Ovary (tissue), 9 donors: ENCODE data around the gene UNC5CL. TPM values are rescaled to one million over a fixed set of nuclear protein-coding genes. Genes with fewer than 3 reads are reported as not detected.

ENCODE experiments used
- DNase-seq, 5 donors: peaks; one replicate each; pipeline ENCODE4 v3.0.0-alpha.2; 2019 to 2020
- H3K27ac ChIP-seq, 2 donors: fragments of 200-600 bp; one replicate each; pipeline versions ENCODE4 v1.5.1 to v1.8.0; 2019 to 2022
- H3K27me3 ChIP-seq: fragments of 200-600 bp; one replicate; pipeline ENCODE4 v1.8.0; 2022
- H3K36me3 ChIP-seq: fragments of 200-600 bp; sonication (generic); one replicate; pipeline ENCODE4 v1.5.1; 2019
- H3K4me1 ChIP-seq: one replicate; pipeline ENCODE4 v1.8.1; 2013; ENCODE audit warnings: mild to moderate bottlenecking, moderate library complexity; ENCODE audit not compliant: insufficient read depth
- H3K4me3 ChIP-seq: fragments of 200-600 bp; sonication (generic); one replicate; pipeline ENCODE4 v1.5.1; 2017
- H3K9me3 ChIP-seq, 2 donors: fragments of 200-600 bp in 1 of 2; sonication (generic) in 1 of 2; one replicate each; pipeline versions ENCODE4 v1.5.1 to v1.8.1; 2013 to 2019; ENCODE audit warnings: mild to moderate bottlenecking in 1 of 2, moderate library complexity in 1 of 2
- EP300 ChIP-seq: sonication (generic); formaldehyde crosslinking; IDR thresholded peaks from one replicate; pipeline ENCODE4 v1.6.1; 2017; ENCODE audit warnings: antibody characterized with exemption
- POLR2A ChIP-seq: fragments of 450-650 bp; IDR thresholded peaks from one replicate; pipeline ENCODE4 v1.6.1; 2017; ENCODE audit warnings: antibody characterized with exemption, mild to moderate bottlenecking, moderate library complexity
- WGBS, 3 donors: extraction: QIAGEN DNeasy Blood & Tissue Kit in 1 of 3; methylation state at CpG; one replicate each; pipeline versions ENCODE4 v1.1.5 to v1.1.7; 2013 to 2017; 5-methylcytosine and 5-hydroxymethylcytosine counted together
- intact Hi-C, 4 donors: fragments of 100-400 bp; cut with DNase I; formaldehyde crosslinking; loops; one replicate each; pipeline versions ENCODE4 v1.11.0 to v1.15.1; 2022 to 2023
- polyA plus RNA-seq, 2 donors: library from polyadenylated mRNA; stranded (reverse); fragments of 200-250 nt in 1 of 2; fragments of 350-450 nt in 1 of 2; fragmentation: Illumina TruSeq in 1 of 2; extraction: RNeasy Lipid Tissue Mini Kit (QIAGEN cat#74804) in 1 of 2; gene quantifications; one replicate each; pipeline ENCODE4 v1.2.3, GENCODE V29; 2013 to 2014
- total RNA-seq, 7 donors: library from RNA; depleted of rRNA in 2 of 7; stranded (reverse); fragments of >200 nt in 2 of 7; fragmentation: NEBNext Ultra II Directional in 3 of 7; extraction: Animal tissue kit (Norgen Biotek cat#: 25700) in 3 of 7; gene quantifications; one replicate each; pipeline versions ENCODE4 v1.1.0 to v1.2.4, GENCODE V29; 2016 to 2023
- TF ChIP-seq, protein P1 (sequence below), 3 donors: fragments of 450-650 bp in 2 of 3; fragments of 200-600 bp in 1 of 3; IDR thresholded peaks; one replicate each; pipeline versions ENCODE4 v1.5.1 to v1.8.0; 2016 to 2022; ENCODE audit warnings: antibody characterized with exemption in 3 of 3, mild to moderate bottlenecking in 1 of 3
- donor health status: DM: no; HTN: no; CAD: no; lungs with moderate emphysema.
- donor health status: DM: no; HTN: no; CAD: no.
- donor health status: Bipolar disorder and iron deficiency.
- donor health status: DM: yes; HTN: yes; CAD: no.
- donor health status: DM: no; HTN: no; CAD: no.
- donor health status: DM: yes; HTN: yes; CAD: no.

Gene UNC5CL
- total and polyA plus RNA-seq, 9 donors: 0.60 to 2.1 (median 0.86) TPM

- Histone ChIP-seq H3K4me3 (no peak overlapping the region), H3K27ac (no peak overlapping the region), H3K4me1 (no peaks in the 10 kb centered on the region), H3K36me3 (no peaks in the 10 kb centered on the region), H3K9me3 (no peaks in the 10 kb centered on the region), H3K27me3 (no peaks in the 10 kb centered on the region)
- intact Hi-C loops: loop anchor here in 1 of 4 donors (10.0 kb wide), 1 partner anchor 703 kb away; no protein-coding TSS in a partner anchor
- TF ChIP-seq EP300 (no peak), POLR2A (no peak)
- TF ChIP-seq, protein P1, sequence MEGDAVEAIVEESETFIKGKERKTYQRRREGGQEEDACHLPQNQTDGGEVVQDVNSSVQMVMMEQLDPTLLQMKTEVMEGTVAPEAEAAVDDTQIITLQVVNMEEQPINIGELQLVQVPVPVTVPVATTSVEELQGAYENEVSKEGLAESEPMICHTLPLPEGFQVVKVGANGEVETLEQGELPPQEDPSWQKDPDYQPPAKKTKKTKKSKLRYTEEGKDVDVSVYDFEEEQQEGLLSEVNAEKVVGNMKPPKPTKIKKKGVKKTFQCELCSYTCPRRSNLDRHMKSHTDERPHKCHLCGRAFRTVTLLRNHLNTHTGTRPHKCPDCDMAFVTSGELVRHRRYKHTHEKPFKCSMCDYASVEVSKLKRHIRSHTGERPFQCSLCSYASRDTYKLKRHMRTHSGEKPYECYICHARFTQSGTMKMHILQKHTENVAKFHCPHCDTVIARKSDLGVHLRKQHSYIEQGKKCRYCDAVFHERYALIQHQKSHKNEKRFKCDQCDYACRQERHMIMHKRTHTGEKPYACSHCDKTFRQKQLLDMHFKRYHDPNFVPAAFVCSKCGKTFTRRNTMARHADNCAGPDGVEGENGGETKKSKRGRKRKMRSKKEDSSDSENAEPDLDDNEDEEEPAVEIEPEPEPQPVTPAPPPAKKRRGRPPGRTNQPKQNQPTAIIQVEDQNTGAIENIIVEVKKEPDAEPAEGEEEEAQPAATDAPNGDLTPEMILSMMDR (IDR thresholded peaks at IDR 0.05): no peak
- DNase-seq: no peak
- WGBS, 3 donors: 85 to 95% (median 94%) methylated on average over 3 of the region's 3 CpGs
These were observed 816 bp downstream of the UNC5CL start for GRCh38 chr6:41038205-41038604.

DNA sequence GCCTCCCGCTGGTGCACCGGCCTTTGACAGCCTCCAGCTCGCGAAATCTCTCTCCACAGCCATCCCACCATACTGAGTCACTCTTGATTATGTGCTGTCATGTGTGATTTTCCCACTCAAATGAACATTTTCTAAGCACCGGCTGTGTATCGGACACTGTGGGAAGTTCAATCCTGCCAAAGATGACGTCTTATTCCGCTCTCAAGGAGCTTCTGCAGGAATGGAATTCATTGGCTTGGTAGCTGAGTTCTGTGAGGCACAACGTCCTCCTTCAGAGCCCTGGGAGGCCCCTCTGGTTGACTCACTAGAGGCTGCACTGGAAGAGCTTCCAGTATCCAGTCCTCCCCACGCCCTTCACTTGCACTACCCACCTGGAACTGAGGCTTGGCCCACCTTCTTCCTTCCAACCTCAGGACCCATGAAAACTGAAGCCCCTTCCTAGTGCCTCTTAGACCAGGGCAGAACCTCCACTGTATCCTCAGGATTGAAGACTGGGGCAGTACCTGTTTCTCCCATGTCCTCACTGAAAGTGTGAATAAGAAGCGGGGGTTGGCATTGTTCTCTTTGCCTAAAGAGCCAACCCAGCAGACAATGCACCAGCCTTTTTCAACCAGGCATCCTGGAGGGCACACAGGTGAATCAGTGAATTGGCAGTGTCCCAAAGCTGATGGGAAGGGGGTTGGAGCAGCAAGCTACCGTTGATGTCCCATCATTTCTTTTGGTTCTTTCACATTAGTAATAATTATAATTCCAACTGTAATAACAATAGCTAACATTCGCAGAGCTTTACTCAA is 1.7 kb downstream of the UNC5CL start:
- no peaks in the 10 kb centered on the region for H3K9me3 ChIP-seq
- H3K27ac ChIP-seq: no peak overlapping the region
- DNase-seq: no peak
- WGBS, 3 donors: 85 to 86% (median 86%) methylated on average over 13 of the region's 13 CpGs
- TF ChIP-seq POLR2A (no peak), EP300 (no peak)
- TF ChIP-seq, protein P1 (IDR thresholded peaks at IDR 0.05): no peak
- H3K4me3 ChIP-seq: no peak overlapping the region
- no peaks in the 10 kb centered on the region for H3K36me3 ChIP-seq
- no peaks in the 10 kb centered on the region for H3K27me3 ChIP-seq
- intact Hi-C loops: loop anchor here in 1 of 4 donors (10.0 kb wide), 1 partner anchor 703 kb away; no protein-coding TSS in a partner anchor
- no peaks in the 10 kb centered on the region for H3K4me1 ChIP-seq

DNA sequence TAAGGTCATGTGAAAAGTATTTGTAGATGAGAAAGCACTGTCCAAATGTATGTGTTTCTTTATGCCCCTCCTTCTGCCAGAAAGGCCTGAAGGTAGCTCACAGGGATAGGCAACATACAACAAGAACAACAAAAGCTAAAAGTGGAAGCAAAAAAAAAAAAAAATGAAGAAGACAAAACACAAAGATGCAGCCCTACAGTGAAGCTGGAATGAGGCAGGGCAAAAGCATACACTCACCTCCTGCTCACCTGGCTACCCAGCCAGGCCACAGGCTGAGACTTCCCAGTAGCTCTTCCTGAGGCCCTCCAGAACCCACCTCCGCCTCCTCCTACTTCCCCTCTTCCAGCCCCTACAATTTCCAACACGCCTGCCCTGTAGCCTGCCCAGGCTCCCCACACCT is 2.4 kb downstream of the UNC5CL start:
- Histone ChIP-seq H3K4me3 (no peak overlapping the region), H3K27me3 (no peaks in the 10 kb centered on the region), H3K9me3 (no peaks in the 10 kb centered on the region), H3K4me1 (no peaks in the 10 kb centered on the region), H3K27ac (no peak overlapping the region), H3K36me3 (no peaks in the 10 kb centered on the region)
- no peak for DNase-seq
- WGBS, 3 donors: 88 to 94% (median 93%) methylated on average over 2 of the region's 2 CpGs
- intact Hi-C loops: loop anchor here in 1 of 4 donors (10.0 kb wide), 1 partner anchor 702 kb away; no protein-coding TSS in a partner anchor
- TF ChIP-seq EP300: no peak
- TF ChIP-seq, protein P1 (IDR thresholded peaks at IDR 0.05): no peak
- TF ChIP-seq POLR2A: no peak

- no peak overlapping the region for H3K4me3 ChIP-seq
- intact Hi-C loops: loop anchor here in 1 of 4 donors (10.0 kb wide), 1 partner anchor 701 kb away; no protein-coding TSS in a partner anchor
- DNase-seq: no peak
- H3K36me3 ChIP-seq: no peaks in the 10 kb centered on the region
- WGBS, 3 donors: 47 to 62% (median 54%) methylated on average over 3 of the region's 3 CpGs
- TF ChIP-seq, protein P1 (IDR thresholded peaks at IDR 0.05): no peak
- TF ChIP-seq EP300 (no peak), POLR2A (no peak)
- no peaks in the 10 kb centered on the region for H3K9me3 ChIP-seq
- H3K27ac ChIP-seq: no peak overlapping the region
- H3K4me1 ChIP-seq: no peaks in the 10 kb centered on the region
- no peaks in the 10 kb centered on the region for H3K27me3 ChIP-seq
These were observed 2.8 kb downstream of the UNC5CL start for GRCh38 chr6:41036186-41036585.
